ENCODE results near the gene IL15. TPM values are rescaled to one million over a fixed set of nuclear protein-coding genes. Genes with fewer than 3 reads are reported as not detected.
A peak's percentile ranks its signal among the peaks of the same experiment; 100 is the strongest.

Gene IL15
- total and polyA plus RNA-seq, 2 of the 4 experiments (the other 2 are of a cell fraction), result 5.0 to 5.2 TPM

DNA sequence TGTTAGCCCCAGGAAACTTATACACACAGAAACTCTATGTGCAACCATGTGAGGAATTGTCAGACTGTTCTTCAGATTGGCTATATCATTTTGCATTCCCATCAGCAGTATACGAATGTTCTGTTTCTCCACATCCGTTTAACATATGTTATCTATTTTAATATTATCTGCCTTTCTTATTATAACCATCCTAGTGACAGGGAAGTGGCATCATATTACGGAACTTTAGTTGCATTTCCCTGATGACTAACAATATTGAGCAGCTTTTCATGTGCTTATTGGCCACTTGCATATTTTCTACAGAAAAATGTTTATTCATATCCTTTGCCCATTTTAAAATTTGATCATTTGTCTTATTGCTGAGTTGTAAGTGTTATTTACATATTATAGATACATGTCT, 36.5 kb upstream of the IL15 start:
- Histone ChIP-seq H2BK120ac (ENCODE audit: low read depth, low read length) (no peak overlapping the region), H3K18ac (ENCODE audit: low read depth, low read length) (no peak overlapping the region), H3K4me3 (ENCODE audit: insufficient read depth, low read depth, low read length) (no peak overlapping the region), H2AFZ (replicated peaks; ENCODE audit: low read length, poor library complexity) (no peak overlapping the region), H3K9ac (ENCODE audit: low read depth, low read length) (no peak overlapping the region), H3K14ac (replicated peaks; ENCODE audit: low read depth, low read length) (no peak overlapping the region), H4K8ac (ENCODE audit: low read depth in 2 of 2, low read length in 2 of 2) (no peak overlapping the region), H3K27ac (ENCODE audit: insufficient read depth, low read length) (no peak overlapping the region), H4K91ac (ENCODE audit: insufficient read depth, low read depth, low read length) (no peak overlapping the region), H3K4ac (ENCODE audit: low read depth, low read length) (no peak overlapping the region), H3K56ac (ENCODE audit: extremely low read depth, insufficient read depth, low read length) (no peak overlapping the region), H4K5ac (ENCODE audit: low read depth, low read length) (no peak overlapping the region), H4K20me1 (ENCODE audit: insufficient read depth, low read length) (no peaks in the 10 kb centered on the region), H2BK20ac (ENCODE audit: low read depth, low read length) (no peak overlapping the region), H3K23ac (ENCODE audit: low read depth, low read length) (no peak overlapping the region), H2BK15ac (ENCODE audit: low read depth, low read length) (no peak overlapping the region), H3K27me3 (ENCODE audit: control insufficient read depth, insufficient read depth, low read length) (no peaks in the 10 kb centered on the region), H2BK5ac (ENCODE audit: low read depth, low read length, poor library complexity, severe bottlenecking) (no peak overlapping the region), H3K36me3 (ENCODE audit: control insufficient read depth, insufficient read depth, low read length) (no peaks in the 10 kb centered on the region), H2AK9ac (replicated peaks; ENCODE audit: low read depth, low read length, poor library complexity) (no peak overlapping the region), H3K9me1 (ENCODE audit: insufficient read depth, low read length) (no peaks in the 10 kb centered on the region), H3K9me3 (ENCODE audit: control insufficient read depth, insufficient read depth, low read length) (no peaks in the 10 kb centered on the region), H3K4me1 (ENCODE audit: control insufficient read depth, insufficient read depth, low read length) (no peaks in the 10 kb centered on the region), H2AK5ac (ENCODE audit: low read depth, low read length) (no peak overlapping the region), H3K79me1 (ENCODE audit: low read depth in 1 of 2, low read length in 2 of 2) (no peaks in the 10 kb centered on the region), H3K4me2 (ENCODE audit: low read depth, low read length) (no peak overlapping the region)
- dilution Hi-C loops (cut with HindIII; ENCODE audit: low sequenced_read_pairs, unreplicated experiment) (no loop called here), intact Hi-C loops (cut with micrococcal nuclease) (no loop called here), in situ Hi-C loops (cut with MboI; ENCODE audit: low sequenced_read_pairs) (no loop called here)
- WGBS, 2 experiments (ENCODE audit: extremely low coverage in 2 of 2, insufficient read length in 1 of 2), result no CpG with 5 or more reads among the region's 3 CpGs
- ATAC-seq (ENCODE audit: low read depth), result no peak
- TF ChIP-seq SMC3 (IDR thresholded peaks at IDR 0.05; ENCODE audit: low read depth, low read length), result no peak
- TF ChIP-seq MXI1 (IDR thresholded peaks at IDR 0.05; ENCODE audit: borderline replicate concordance, low read depth, low read length), result no peak
- TF ChIP-seq POLR2A (IDR thresholded peaks at IDR 0.05; ENCODE audit: low read depth, low read length), result no peak
- TF ChIP-seq BHLHE40 (IDR thresholded peaks at IDR 0.05; ENCODE audit: low read depth, low read length), result no peak
- no peak for TF ChIP-seq CHD1 (IDR thresholded peaks at IDR 0.05; ENCODE audit: low read depth, low read length)
- no peak for TF ChIP-seq RAD21 (IDR thresholded peaks at IDR 0.05; ENCODE audit: low read length)
- TF ChIP-seq CEBPB (IDR thresholded peaks at IDR 0.05; ENCODE audit: low read depth, low read length), result no peak
- TF ChIP-seq FOS (IDR thresholded peaks at IDR 0.05; ENCODE audit: low read depth, low read length), result no peak
- TF ChIP-seq, protein P1, sequence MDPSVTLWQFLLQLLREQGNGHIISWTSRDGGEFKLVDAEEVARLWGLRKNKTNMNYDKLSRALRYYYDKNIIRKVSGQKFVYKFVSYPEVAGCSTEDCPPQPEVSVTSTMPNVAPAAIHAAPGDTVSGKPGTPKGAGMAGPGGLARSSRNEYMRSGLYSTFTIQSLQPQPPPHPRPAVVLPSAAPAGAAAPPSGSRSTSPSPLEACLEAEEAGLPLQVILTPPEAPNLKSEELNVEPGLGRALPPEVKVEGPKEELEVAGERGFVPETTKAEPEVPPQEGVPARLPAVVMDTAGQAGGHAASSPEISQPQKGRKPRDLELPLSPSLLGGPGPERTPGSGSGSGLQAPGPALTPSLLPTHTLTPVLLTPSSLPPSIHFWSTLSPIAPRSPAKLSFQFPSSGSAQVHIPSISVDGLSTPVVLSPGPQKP (IDR thresholded peaks at IDR 0.05; ENCODE audit: borderline replicate concordance, low read depth, low read length), result no peak
- TF ChIP-seq, protein P2, sequence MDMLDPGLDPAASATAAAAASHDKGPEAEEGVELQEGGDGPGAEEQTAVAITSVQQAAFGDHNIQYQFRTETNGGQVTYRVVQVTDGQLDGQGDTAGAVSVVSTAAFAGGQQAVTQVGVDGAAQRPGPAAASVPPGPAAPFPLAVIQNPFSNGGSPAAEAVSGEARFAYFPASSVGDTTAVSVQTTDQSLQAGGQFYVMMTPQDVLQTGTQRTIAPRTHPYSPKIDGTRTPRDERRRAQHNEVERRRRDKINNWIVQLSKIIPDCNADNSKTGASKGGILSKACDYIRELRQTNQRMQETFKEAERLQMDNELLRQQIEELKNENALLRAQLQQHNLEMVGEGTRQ (IDR thresholded peaks at IDR 0.05; ENCODE audit: low read depth, low read length), result no peak
- TF ChIP-seq MAFK (IDR thresholded peaks at IDR 0.05; ENCODE audit: low read depth, low read length), result no peak
- TF ChIP-seq, protein P3, sequence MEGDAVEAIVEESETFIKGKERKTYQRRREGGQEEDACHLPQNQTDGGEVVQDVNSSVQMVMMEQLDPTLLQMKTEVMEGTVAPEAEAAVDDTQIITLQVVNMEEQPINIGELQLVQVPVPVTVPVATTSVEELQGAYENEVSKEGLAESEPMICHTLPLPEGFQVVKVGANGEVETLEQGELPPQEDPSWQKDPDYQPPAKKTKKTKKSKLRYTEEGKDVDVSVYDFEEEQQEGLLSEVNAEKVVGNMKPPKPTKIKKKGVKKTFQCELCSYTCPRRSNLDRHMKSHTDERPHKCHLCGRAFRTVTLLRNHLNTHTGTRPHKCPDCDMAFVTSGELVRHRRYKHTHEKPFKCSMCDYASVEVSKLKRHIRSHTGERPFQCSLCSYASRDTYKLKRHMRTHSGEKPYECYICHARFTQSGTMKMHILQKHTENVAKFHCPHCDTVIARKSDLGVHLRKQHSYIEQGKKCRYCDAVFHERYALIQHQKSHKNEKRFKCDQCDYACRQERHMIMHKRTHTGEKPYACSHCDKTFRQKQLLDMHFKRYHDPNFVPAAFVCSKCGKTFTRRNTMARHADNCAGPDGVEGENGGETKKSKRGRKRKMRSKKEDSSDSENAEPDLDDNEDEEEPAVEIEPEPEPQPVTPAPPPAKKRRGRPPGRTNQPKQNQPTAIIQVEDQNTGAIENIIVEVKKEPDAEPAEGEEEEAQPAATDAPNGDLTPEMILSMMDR (conservative IDR thresholded peaks at IDR 0.05; ENCODE audit: low read depth, low read length), result no peak
- TF ChIP-seq MAZ (IDR thresholded peaks at IDR 0.05; ENCODE audit: borderline replicate concordance, low read depth, low read length), result no peak
- TF ChIP-seq RFX5 (IDR thresholded peaks at IDR 0.05; ENCODE audit: low read depth, low read length), result no peak
- no peak for TF ChIP-seq RCOR1 (IDR thresholded peaks at IDR 0.05; ENCODE audit: insufficient replicate concordance, low read length)
- no peak for TF ChIP-seq NFE2L2 (IDR thresholded peaks at IDR 0.05; ENCODE audit: low read depth, low read length)
- ChIA-PET CTCF (no interaction called here), POLR2A (ENCODE audit: unreplicated experiment) (no interaction called here)
- peak; percentile 51 for DNase-seq
- no TSS peak for BruUV-seq (replicated peaks)

All from IMR-90 (cell line).